Ascending aorta (tissue), 2 donors: ENCODE results near the gene TUBGCP2. TPM values are rescaled to one million over a fixed set of nuclear protein-coding genes. Genes with fewer than 3 reads are reported as not detected.
A peak's percentile ranks its signal among the peaks of the same experiment; 100 is the strongest.
"Not testable (repeated sequence)": the region's sequence is repeated elsewhere in the genome, so short reads cannot be mapped to it uniquely, and the experiment has no call there.

ENCODE experiments used
- DNase-seq, 2 donors: peaks; one replicate each; pipeline ENCODE4 v3.0.0-alpha.2; 2019; ENCODE audit warnings: low spot score in 2 of 2
- H3K27ac ChIP-seq, 2 donors: fragments of 200-600 bp; sonication (generic); one replicate each; pipeline ENCODE4 v1.5.1; 2016 to 2017; ENCODE audit warnings: mild to moderate bottlenecking in 1 of 2
- H3K27me3 ChIP-seq: fragments of 200-600 bp; sonication (generic); one replicate; pipeline ENCODE4 v1.5.1; 2017
- H3K36me3 ChIP-seq, 2 donors: fragments of 200-600 bp; sonication (generic); one replicate each; pipeline ENCODE4 v1.5.1; 2016
- H3K4me1 ChIP-seq, 2 donors: fragments of 200-600 bp; sonication (generic); one replicate each; pipeline ENCODE4 v1.5.1; 2016 to 2017; ENCODE audit warnings: mild to moderate bottlenecking in 1 of 2
- H3K4me3 ChIP-seq, 2 donors: fragments of 200-600 bp; sonication (generic); one replicate each; pipeline ENCODE4 v1.5.1; 2016 to 2017; ENCODE audit warnings: mild to moderate bottlenecking in 1 of 2
- H3K9me3 ChIP-seq, 2 donors: fragments of 200-600 bp; sonication (generic); one replicate each; pipeline ENCODE4 v1.5.1; 2016
- intact Hi-C: fragments of 100-400 bp; cut with DNase I; formaldehyde crosslinking; loops from one replicate; pipeline ENCODE4 v1.15.1; 2023
- total RNA-seq: library from RNA; depleted of rRNA; stranded (reverse); fragments of >200 nt; gene quantifications from one replicate; pipeline ENCODE4 v1.1.0, GENCODE V29; 2016
- TF ChIP-seq, protein P1 (sequence below), 3 experiments: fragments of 200-600 bp in 2 of 3; fragments of 450-650 bp in 1 of 3; sonication (generic) in 2 of 3; IDR thresholded peaks; one replicate each; pipeline ENCODE4 v1.5.1; 2016 to 2019; ENCODE audit warnings: antibody characterized with exemption in 3 of 3, mild to moderate bottlenecking in 1 of 3, moderate library complexity in 1 of 3

The TUBGCP2 gene
- total RNA-seq, 1 donor from 2014 or later = 72.4 TPM

DNA sequence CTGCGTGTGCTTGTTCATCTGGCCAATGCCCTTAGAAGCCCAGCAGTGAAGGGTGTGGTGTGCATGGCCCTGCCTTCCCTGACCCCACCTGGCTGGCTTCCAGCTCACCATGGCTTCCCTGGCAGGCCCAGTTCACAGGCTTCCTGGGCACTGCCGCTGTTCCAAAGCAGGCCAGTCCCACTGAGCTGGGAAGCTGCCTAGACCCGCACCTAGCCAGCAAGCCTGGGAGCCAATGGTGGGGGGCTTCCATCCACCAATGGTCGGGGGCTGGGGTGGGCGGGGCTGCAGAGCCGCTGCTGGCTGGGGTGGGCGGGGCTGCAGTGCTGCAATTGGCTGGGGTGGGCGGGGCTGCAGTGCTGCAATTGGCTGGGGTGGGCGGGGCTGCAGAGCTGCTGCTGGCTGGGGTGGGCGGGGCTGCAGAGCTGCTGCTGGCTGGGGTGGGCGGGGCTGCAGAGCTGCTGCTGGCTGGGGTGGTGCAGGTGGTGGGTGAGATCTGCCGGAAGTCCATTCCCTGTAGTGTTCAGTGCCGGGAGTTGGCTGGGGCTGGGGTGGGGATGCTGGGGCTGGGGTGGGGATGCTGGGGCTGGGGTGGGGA lies 15.6 kb upstream of the TUBGCP2 start:
- H3K9me3 ChIP-seq = no peaks in the 10 kb centered on the region
- intact Hi-C loops = loop anchor here (10.0 kb wide), 1 partner anchor 191 kb away; no protein-coding TSS in a partner anchor
- TF ChIP-seq, protein P1, sequence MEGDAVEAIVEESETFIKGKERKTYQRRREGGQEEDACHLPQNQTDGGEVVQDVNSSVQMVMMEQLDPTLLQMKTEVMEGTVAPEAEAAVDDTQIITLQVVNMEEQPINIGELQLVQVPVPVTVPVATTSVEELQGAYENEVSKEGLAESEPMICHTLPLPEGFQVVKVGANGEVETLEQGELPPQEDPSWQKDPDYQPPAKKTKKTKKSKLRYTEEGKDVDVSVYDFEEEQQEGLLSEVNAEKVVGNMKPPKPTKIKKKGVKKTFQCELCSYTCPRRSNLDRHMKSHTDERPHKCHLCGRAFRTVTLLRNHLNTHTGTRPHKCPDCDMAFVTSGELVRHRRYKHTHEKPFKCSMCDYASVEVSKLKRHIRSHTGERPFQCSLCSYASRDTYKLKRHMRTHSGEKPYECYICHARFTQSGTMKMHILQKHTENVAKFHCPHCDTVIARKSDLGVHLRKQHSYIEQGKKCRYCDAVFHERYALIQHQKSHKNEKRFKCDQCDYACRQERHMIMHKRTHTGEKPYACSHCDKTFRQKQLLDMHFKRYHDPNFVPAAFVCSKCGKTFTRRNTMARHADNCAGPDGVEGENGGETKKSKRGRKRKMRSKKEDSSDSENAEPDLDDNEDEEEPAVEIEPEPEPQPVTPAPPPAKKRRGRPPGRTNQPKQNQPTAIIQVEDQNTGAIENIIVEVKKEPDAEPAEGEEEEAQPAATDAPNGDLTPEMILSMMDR (IDR thresholded peaks at IDR 0.05) = no peak
- no peak overlapping the region for H3K4me3 ChIP-seq
- no peak for DNase-seq
- H3K27me3 ChIP-seq = peaks cover 19% of the 10 kb centered on the region
- H3K27ac ChIP-seq = no peak overlapping the region
- H3K36me3 ChIP-seq = no peaks in the 10 kb centered on the region
- peaks cover 8 to 11% of the 10 kb centered on the region in 2 donors for H3K4me1 ChIP-seq

DNA sequence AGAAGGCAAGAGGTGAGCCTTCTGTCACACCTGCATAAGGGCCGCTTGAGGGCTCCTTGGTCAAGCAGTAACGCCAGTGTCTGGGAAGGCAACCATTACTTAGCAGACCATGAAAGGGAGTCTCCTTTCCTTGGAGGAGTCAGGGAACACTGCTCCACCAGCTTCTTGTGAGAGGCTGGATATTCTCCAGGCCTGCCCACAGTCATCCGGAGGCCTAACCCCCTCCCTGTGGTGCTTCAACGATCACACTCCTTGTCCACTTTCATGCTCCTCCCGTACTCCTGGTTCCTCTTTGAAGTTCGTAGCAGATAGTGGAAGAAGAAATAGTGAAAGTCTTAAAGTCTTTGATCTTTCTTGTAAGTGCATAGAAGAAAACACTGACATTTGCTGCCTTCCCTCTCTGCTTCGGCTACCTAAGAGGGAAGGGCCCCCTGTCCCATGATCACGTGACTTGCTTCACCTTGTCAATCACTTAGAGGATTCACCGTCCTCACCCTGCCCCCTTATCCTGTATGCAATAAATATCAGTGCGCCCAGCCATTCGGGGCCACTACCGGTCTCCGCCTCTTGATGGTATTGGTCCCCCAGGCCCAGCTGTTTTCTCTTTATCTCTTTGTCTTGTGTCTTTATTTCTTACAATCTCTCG lies 13.5 kb upstream of the TUBGCP2 start:
- Histone ChIP-seq H3K27me3 (peaks cover 17% of the 10 kb centered on the region), H3K4me1 (peaks cover 8 to 15% of the 10 kb centered on the region in 2 donors)
- intact Hi-C loops = loop anchor here (10.0 kb wide), 1 partner anchor 193 kb away; no protein-coding TSS in a partner anchor
- DNase-seq, H3K4me3 ChIP-seq, H3K27ac ChIP-seq, H3K9me3 ChIP-seq, H3K36me3 ChIP-seq: not testable (repeated sequence)

DNA sequence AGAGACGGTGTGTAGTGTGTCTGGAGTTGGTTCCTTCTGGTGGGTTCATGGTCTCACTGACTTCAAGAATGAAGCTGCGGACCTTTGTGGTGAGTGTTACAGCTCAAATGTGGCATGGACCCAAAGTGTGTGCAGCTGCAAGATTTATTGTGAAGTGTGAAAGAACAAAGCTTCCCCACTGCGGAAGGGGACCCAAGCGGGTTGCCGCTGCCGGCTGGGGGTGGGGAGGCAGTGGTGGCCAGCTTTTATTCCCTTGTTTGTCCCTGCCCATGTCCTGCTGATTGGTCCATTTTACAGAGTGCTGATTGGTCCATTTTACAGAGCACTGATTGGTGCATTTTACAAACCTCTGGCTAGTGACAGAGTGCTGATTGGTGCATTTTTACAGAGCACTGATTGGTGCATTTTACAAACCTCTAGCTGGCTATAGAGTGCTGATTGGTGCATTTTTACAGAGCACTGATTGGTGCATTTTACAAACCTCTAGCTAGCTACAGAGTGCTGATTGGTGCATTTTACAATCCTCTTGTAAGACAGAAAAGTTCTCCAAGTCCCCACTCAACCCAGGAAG lies 12.3 kb upstream of the TUBGCP2 start:
- not testable (repeated sequence) for DNase-seq, H3K27me3 ChIP-seq, H3K9me3 ChIP-seq, H3K36me3 ChIP-seq, H3K27ac ChIP-seq, H3K4me3 ChIP-seq
- H3K4me1 ChIP-seq = peaks cover 6 to 11% of the 10 kb centered on the region in 2 donors
- intact Hi-C loops = loop anchor here (10.0 kb wide), 1 partner anchor 194 kb away; no protein-coding TSS in a partner anchor

GRCh38 chr10:133318494-133319127 lies 9.9 kb upstream of the TUBGCP2 start:
- intact Hi-C loops = no loop called here
- no peak overlapping the region for H3K27ac ChIP-seq
- DNase-seq = no peak
- TF ChIP-seq, protein P1 (IDR thresholded peaks at IDR 0.05) = peak; percentile 37 to 71 (median 40)
- H3K4me1 ChIP-seq = peaks cover 0 to 4% of the 10 kb centered on the region in 2 donors
- no peaks in the 10 kb centered on the region for H3K36me3 ChIP-seq
- peak overlapping the region; percentile 38 to 39 for H3K4me3 ChIP-seq
- H3K27me3 ChIP-seq = no peaks in the 10 kb centered on the region
- H3K9me3 ChIP-seq = no peaks in the 10 kb centered on the region

GRCh38 chr10:133316732-133317131 lies 8.1 kb upstream of the TUBGCP2 start:
- Histone ChIP-seq H3K36me3 (peaks cover 10% of the 10 kb centered on the region in 2 donors), H3K27ac (no peak overlapping the region), H3K4me3 (no peak overlapping the region), H3K4me1 (peaks cover 0 to 4% of the 10 kb centered on the region in 2 donors), H3K9me3 (no peaks in the 10 kb centered on the region), H3K27me3 (no peaks in the 10 kb centered on the region)
- no peak for DNase-seq
- intact Hi-C loops = no loop called here
- TF ChIP-seq, protein P1 (IDR thresholded peaks at IDR 0.05) = no peak

DNA sequence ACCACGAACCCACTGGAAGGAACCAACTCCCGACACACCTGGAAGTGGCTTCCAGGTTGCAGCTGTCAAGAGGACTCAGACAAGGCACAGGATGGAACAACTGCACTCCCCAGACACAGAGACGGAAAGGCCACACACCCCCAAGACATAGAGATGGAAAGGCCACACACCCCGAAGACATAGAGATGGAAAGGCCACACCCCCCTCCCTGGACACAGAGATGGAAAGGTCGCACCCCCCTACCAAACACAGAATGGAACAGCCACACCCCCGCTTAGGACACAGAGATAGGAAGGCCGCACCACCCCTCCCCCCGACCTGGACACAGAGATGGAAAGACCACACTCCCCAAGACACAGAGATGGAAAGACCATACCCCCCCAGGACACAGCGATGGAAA lies 7.6 kb upstream of the TUBGCP2 start:
- TF ChIP-seq, protein P1 (IDR thresholded peaks at IDR 0.05) = no peak
- Histone ChIP-seq H3K4me3 (no peak overlapping the region), H3K9me3 (no peaks in the 10 kb centered on the region), H3K4me1 (peaks cover 0 to 4% of the 10 kb centered on the region in 2 donors), H3K36me3 (peaks cover 14 to 15% of the 10 kb centered on the region in 2 donors), H3K27me3 (no peaks in the 10 kb centered on the region), H3K27ac (no peak overlapping the region)
- intact Hi-C loops = no loop called here
- no peak for DNase-seq
